Upper lobe of left lung (tissue), 6 donors: Measurements from ENCODE around the gene SIK2. TPM values are rescaled to one million over a fixed set of nuclear protein-coding genes. Genes with fewer than 3 reads are reported as not detected.

Source experiments
- ATAC-seq, 2 donors: fragments of 200-7000 bp; cut with Tn5 transposase; one replicate each; pipeline ENCODE4 v1.9.1; 2022; ENCODE audit warnings: mild to moderate bottlenecking in 2 of 2, moderate library complexity in 2 of 2; ENCODE audit not compliant: low FRiP score in 2 of 2
- DNase-seq, 2 donors: peaks; one replicate each; pipeline ENCODE4 v3.0.0-alpha.2; 2019 to 2020
- H3K27ac ChIP-seq, 4 donors: fragments of 200-600 bp; sonication (generic); one replicate each; pipeline ENCODE4 v1.5.1; 2016 to 2019
- H3K27me3 ChIP-seq, 4 donors: fragments of 200-600 bp; sonication (generic); one replicate each; pipeline ENCODE4 v1.5.1; 2017 to 2019
- H3K36me3 ChIP-seq, 4 donors: fragments of 200-600 bp; sonication (generic); one replicate each; pipeline ENCODE4 v1.5.1; 2016 to 2019
- H3K4me1 ChIP-seq, 4 donors: fragments of 200-600 bp; sonication (generic); one replicate each; pipeline ENCODE4 v1.5.1; 2018 to 2019
- H3K4me3 ChIP-seq, 4 donors: fragments of 200-600 bp; sonication (generic); one replicate each; pipeline ENCODE4 v1.5.1; 2017 to 2019; ENCODE audit warnings: mild to moderate bottlenecking in 2 of 4, moderate library complexity in 1 of 4
- H3K9me3 ChIP-seq, 4 donors: fragments of 200-600 bp; sonication (generic); one replicate each; pipeline ENCODE4 v1.5.1; 2018 to 2019
- EP300 ChIP-seq, 4 donors: sonication (generic); formaldehyde crosslinking; IDR thresholded peaks; one replicate each; pipeline ENCODE4 v1.5.1; 2017; ENCODE audit warnings: antibody characterized with exemption in 4 of 4, control low read depth in 2 of 4
- POLR2A ChIP-seq, 4 donors: fragments of 450-650 bp; IDR thresholded peaks; one replicate each; pipeline ENCODE4 v1.5.1; 2016 to 2017; ENCODE audit warnings: antibody characterized with exemption in 4 of 4, mild to moderate bottlenecking in 2 of 4
- POLR2AphosphoS5 ChIP-seq, 2 donors: sonication (generic); formaldehyde crosslinking; IDR thresholded peaks; one replicate each; pipeline ENCODE4 v1.5.1; 2017; ENCODE audit warnings: antibody characterized with exemption in 2 of 2
- WGBS, 2 donors: methylation state at CpG; one replicate each; pipeline ENCODE4 v1.1.5; 2017 to 2018; 5-methylcytosine and 5-hydroxymethylcytosine counted together
- total RNA-seq, 6 donors: library from RNA; depleted of rRNA in 4 of 6; stranded (reverse); fragments of >200 nt in 4 of 6; gene quantifications; one replicate each; pipeline versions ENCODE4 v1.1.0 to v1.2.1, GENCODE V29; 2016 to 2021
- TF ChIP-seq, protein P1 (sequence below), 6 experiments: fragments of 450-650 bp in 4 of 6; fragments of 200-600 bp in 2 of 6; sonication (generic) in 2 of 6; IDR thresholded peaks; one replicate each; pipeline ENCODE4 v1.5.1; 2016 to 2019; ENCODE audit warnings: antibody characterized with exemption in 6 of 6
- donor health status: DM: no; HTN: no; CAD: no; lungs with moderate emphysema.
- donor health status: DM: no; HTN: yes; CAD: no; lungs with severe emphysema.

SIK2 gene
- total RNA-seq, 6 donors from 2014 or later, result 23.0 to 35.9 (median 27.6) TPM

DNA sequence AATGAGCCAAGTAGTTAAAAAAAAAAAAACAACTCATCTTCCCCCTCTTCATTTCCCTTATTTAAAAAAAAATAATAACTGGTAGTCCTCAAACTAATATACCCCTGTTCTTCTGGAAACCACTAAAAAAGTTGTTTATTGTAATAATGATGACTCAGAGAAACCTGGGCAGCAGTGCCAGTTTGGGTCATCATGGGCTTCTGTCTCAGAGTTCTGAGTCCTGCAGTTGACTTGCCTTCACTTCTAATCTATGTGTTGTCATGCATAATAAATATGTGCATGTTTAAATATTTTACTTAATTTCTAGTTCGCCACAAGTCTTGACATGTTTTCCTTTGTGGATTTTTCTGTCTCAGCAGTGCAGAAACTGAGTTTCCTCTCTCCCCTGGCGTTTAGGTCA, 117.1 kb downstream of the SIK2 start:
- TF ChIP-seq EP300 (IDR thresholded peaks at IDR 0.05) (no peak), POLR2A (IDR thresholded peaks at IDR 0.05) (no peak), POLR2AphosphoS5 (IDR thresholded peaks at IDR 0.05) (no peak)
- TF ChIP-seq, protein P1, sequence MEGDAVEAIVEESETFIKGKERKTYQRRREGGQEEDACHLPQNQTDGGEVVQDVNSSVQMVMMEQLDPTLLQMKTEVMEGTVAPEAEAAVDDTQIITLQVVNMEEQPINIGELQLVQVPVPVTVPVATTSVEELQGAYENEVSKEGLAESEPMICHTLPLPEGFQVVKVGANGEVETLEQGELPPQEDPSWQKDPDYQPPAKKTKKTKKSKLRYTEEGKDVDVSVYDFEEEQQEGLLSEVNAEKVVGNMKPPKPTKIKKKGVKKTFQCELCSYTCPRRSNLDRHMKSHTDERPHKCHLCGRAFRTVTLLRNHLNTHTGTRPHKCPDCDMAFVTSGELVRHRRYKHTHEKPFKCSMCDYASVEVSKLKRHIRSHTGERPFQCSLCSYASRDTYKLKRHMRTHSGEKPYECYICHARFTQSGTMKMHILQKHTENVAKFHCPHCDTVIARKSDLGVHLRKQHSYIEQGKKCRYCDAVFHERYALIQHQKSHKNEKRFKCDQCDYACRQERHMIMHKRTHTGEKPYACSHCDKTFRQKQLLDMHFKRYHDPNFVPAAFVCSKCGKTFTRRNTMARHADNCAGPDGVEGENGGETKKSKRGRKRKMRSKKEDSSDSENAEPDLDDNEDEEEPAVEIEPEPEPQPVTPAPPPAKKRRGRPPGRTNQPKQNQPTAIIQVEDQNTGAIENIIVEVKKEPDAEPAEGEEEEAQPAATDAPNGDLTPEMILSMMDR (IDR thresholded peaks at IDR 0.05), result no peak
- Histone ChIP-seq H3K36me3 (peaks cover 35 to 70% (median 51%) of the 10 kb centered on the region in 4 donors), H3K27me3 (no peaks in the 10 kb centered on the region), H3K4me3 (no peak overlapping the region), H3K9me3 (no peaks in the 10 kb centered on the region), H3K27ac (no peak overlapping the region), H3K4me1 (peaks cover 0 to 7% (median 0%) of the 10 kb centered on the region in 4 donors)
- 89 to 94% methylated on average over 2 of the region's 2 CpGs for WGBS, 2 donors
- ATAC-seq, result no peak
- DNase-seq, result no peak

DNA sequence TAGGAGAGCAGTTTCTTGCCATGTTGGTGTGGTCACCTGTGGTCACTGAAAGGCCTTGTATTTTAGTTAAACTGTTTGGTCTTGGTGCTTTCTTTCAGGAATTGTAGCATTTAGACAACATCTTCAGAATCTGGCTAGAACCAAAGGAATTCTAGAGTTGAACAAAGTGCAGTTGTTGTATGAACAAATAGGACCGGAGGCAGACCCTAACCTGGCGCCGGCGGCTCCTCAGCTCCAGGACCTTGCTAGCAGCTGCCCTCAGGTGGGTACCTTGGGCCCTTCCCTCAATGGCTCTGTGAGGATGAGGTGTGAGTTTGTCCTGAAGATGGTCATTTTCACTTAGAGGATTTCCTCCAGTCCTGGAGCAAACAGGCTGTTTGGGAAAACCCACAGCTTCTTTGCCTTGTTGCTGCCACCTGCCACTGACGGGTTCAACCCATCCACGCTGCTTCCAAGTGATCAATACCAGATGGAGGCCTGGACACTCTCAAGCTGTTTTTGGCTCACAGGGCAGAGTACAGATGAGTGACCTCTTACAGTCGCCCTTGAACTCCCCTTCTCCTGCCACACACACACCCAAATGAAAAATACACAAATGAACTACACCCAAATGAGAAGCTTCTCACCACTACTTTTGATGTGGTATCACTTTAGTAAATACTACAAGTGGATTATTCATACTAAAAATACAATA, 118.7 kb downstream of the SIK2 start:
- no peaks in the 10 kb centered on the region for H3K9me3 ChIP-seq
- H3K36me3 ChIP-seq, result peaks cover 39 to 77% (median 63%) of the 10 kb centered on the region in 4 donors
- WGBS, 2 donors, result 89 to 98% methylated on average over 7 of the region's 7 CpGs
- no peaks in the 10 kb centered on the region for H3K27me3 ChIP-seq
- no peak for TF ChIP-seq POLR2AphosphoS5 (IDR thresholded peaks at IDR 0.05)
- no peak for TF ChIP-seq POLR2A (IDR thresholded peaks at IDR 0.05)
- TF ChIP-seq EP300 (IDR thresholded peaks at IDR 0.05), result no peak
- TF ChIP-seq, protein P1 (IDR thresholded peaks at IDR 0.05), result no peak
- no peak overlapping the region for H3K27ac ChIP-seq
- peaks cover 0 to 7% (median 0%) of the 10 kb centered on the region in 4 donors for H3K4me1 ChIP-seq
- H3K4me3 ChIP-seq, result no peak overlapping the region
- ATAC-seq, result no peak
- peak in 1 of 2 donors; percentile 54 for DNase-seq

DNA sequence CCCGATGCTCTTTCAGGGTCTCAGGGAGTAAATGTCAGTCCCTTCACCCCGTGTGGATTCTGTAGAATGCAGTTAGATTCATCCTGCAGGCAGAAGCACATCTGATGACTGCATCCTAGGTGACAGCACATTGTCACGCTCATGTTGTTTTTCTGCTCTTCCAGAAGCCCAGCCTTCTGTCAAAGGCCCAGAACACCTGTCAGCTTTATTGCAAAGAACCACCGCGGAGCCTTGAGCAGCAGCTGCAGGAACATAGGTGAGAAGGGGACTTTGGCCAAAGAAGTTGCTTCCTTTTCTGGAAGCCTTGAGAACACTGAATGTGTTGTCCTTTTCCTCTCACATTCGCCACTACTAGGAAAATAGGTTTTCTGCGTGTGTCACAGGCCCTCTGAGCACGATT, 120.3 kb downstream of the SIK2 start:
- peaks cover 39 to 85% (median 75%) of the 10 kb centered on the region in 4 donors for H3K36me3 ChIP-seq
- H3K4me1 ChIP-seq, result peaks cover 0 to 7% (median 0%) of the 10 kb centered on the region in 4 donors
- TF ChIP-seq, protein P1 (IDR thresholded peaks at IDR 0.05), result no peak
- TF ChIP-seq POLR2AphosphoS5 (IDR thresholded peaks at IDR 0.05), result no peak
- TF ChIP-seq EP300 (IDR thresholded peaks at IDR 0.05), result no peak
- TF ChIP-seq POLR2A (IDR thresholded peaks at IDR 0.05), result no peak
- WGBS, 2 donors, result 97% methylated on average over 8 of the region's 8 CpGs
- DNase-seq (no peak), ATAC-seq (no peak)
- H3K9me3 ChIP-seq, result no peaks in the 10 kb centered on the region
- no peaks in the 10 kb centered on the region for H3K27me3 ChIP-seq
- H3K4me3 ChIP-seq, result no peak overlapping the region
- H3K27ac ChIP-seq, result no peak overlapping the region

DNA sequence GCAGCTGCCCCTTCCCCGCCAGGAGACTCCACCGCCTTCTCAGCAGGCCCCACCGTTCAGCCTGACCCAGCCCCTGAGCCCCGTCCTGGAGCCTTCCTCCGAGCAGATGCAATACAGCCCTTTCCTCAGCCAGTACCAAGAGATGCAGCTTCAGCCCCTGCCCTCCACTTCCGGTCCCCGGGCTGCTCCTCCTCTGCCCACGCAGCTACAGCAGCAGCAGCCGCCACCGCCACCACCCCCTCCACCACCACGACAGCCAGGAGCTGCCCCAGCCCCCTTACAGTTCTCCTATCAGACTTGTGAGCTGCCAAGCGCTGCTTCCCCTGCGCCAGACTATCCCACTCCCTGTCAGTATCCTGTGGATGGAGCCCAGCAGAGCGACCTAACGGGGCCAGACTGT, 121.3 kb downstream of the SIK2 start:
- no peak overlapping the region for H3K4me3 ChIP-seq
- TF ChIP-seq POLR2AphosphoS5 (IDR thresholded peaks at IDR 0.05), result no peak
- TF ChIP-seq POLR2A (IDR thresholded peaks at IDR 0.05), result no peak
- TF ChIP-seq, protein P1 (IDR thresholded peaks at IDR 0.05), result no peak
- TF ChIP-seq EP300 (IDR thresholded peaks at IDR 0.05), result no peak
- peaks cover 0 to 3% (median 0%) of the 10 kb centered on the region in 4 donors for H3K4me1 ChIP-seq
- no peak overlapping the region for H3K27ac ChIP-seq
- H3K9me3 ChIP-seq, result no peaks in the 10 kb centered on the region
- DNase-seq (peak in 1 of 2 donors; percentile 66), ATAC-seq (peak in 1 of 2 donors; percentile 17)
- 83 to 90% methylated on average over 15 of the region's 15 CpGs for WGBS, 2 donors
- H3K27me3 ChIP-seq, result no peaks in the 10 kb centered on the region
- H3K36me3 ChIP-seq, result peaks cover 39 to 93% (median 78%) of the 10 kb centered on the region in 4 donors
